BJ (cell line): Measurements from ENCODE around the gene COL12A1. TPM values are rescaled to one million over a fixed set of nuclear protein-coding genes. Genes with fewer than 3 reads are reported as not detected.

Experiments
- CTCF ChIA-PET: fragments of 350-600 bp; formaldehyde crosslinking; extraction: SDS; loops from one replicate; lab custom pipeline; 2021; ENCODE audit warnings: antibody characterized with exemption, inconsistent platforms; lab: Yijun Ruan, JAX
- POLR2A ChIA-PET: fragments of 300-600 bp; sonication (Branson Sonifier 250); formaldehyde crosslinking; extraction: SDS; loops from one replicate; lab custom pipeline; 2021; ENCODE audit warnings: antibody characterized with exemption; lab: Charles Lee
- DNase-seq: peaks from one replicate; pipeline ENCODE4 v3.0.0-alpha.2; 2011; ENCODE audit warnings: low read depth
- H3K27me3 ChIP-seq: 2 replicates; pipeline ENCODE4 v1.6.0; 2011; ENCODE audit warnings: low read length; ENCODE audit not compliant: control insufficient read depth, insufficient read depth
- H3K36me3 ChIP-seq: 2 replicates; pipeline ENCODE4 v1.5.1; 2011; ENCODE audit warnings: low read length; ENCODE audit not compliant: control insufficient read depth, insufficient read depth
- H3K4me3 ChIP-seq: 2 replicates; pipeline ENCODE4 v1.5.1; 2011; ENCODE audit warnings: low read depth, mild to moderate bottlenecking, control low read depth, low read length
- polyA plus RNA-seq: library from polyadenylated mRNA; depleted of rRNA; stranded (reverse); fragments of >200 nt; gene quantifications from 2 replicates; pipeline ENCODE4 v1.2.3, GENCODE V29; 2011
- TF ChIP-seq, protein P1 (sequence below): IDR thresholded peaks from 2 replicates; pipeline ENCODE4 v1.5.1; 2011; ENCODE audit warnings: low read depth, mild to moderate bottlenecking, control low read depth, inconsistent platforms, low read length, moderate library complexity; ENCODE audit not compliant: insufficient read depth

COL12A1 gene
- polyA plus RNA-seq, 1 experiment: 1,308 TPM

DNA sequence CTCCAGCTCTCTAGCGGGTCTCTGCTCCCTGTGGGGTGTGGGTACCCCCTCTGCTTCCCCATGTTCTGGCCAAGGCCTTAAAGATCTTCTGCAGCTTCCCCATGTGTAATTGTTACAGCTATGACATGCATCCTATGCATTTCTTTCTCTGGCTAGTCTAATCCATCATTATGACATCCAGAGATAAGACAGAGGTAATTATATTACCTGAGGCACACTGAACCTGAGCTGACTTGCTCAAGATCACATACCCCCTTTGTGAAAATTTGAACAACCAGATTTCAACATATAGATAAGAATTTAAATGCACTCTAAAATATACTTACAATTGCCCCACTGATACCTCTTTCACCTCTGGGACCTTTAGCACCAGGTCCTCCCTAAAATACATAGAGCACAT lies 102.4 kb downstream of the COL12A1 start:
- no peaks in the 10 kb centered on the region for H3K27me3 ChIP-seq
- DNase-seq: no peak
- CTCF ChIA-PET: interaction anchor here (0.9 kb wide), 1 partner anchor 106 kb away, joined by 3 read pairs; no protein-coding TSS in a partner anchor
- TF ChIP-seq, protein P1, sequence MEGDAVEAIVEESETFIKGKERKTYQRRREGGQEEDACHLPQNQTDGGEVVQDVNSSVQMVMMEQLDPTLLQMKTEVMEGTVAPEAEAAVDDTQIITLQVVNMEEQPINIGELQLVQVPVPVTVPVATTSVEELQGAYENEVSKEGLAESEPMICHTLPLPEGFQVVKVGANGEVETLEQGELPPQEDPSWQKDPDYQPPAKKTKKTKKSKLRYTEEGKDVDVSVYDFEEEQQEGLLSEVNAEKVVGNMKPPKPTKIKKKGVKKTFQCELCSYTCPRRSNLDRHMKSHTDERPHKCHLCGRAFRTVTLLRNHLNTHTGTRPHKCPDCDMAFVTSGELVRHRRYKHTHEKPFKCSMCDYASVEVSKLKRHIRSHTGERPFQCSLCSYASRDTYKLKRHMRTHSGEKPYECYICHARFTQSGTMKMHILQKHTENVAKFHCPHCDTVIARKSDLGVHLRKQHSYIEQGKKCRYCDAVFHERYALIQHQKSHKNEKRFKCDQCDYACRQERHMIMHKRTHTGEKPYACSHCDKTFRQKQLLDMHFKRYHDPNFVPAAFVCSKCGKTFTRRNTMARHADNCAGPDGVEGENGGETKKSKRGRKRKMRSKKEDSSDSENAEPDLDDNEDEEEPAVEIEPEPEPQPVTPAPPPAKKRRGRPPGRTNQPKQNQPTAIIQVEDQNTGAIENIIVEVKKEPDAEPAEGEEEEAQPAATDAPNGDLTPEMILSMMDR: no peak
- H3K36me3 ChIP-seq: peaks cover 15% of the 10 kb centered on the region
- POLR2A ChIA-PET: no interaction called here
- H3K4me3 ChIP-seq: no peak overlapping the region

DNA sequence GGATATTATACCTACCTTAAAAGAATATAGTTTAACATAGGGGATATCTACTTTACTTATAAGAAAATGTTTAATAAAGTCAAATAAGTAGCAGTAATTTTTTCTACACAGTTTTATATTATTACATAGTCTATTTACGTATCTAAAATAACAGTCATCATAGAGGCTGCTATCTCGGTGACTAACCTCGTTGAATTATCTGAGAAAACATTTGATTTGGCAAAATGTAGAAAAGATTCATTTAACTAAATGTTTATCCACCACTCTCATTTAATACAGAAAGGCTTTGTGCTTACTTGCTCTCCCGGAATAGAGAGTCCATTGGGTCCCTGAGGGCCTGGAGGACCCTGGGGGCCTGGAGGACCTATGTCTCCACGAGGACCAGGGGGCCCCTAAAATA lies 103.6 kb downstream of the COL12A1 start:
- DNase-seq: no peak
- CTCF ChIA-PET: interaction anchor here (0.9 kb wide), 1 partner anchor 107 kb away, joined by 3 read pairs; no protein-coding TSS in a partner anchor
- Histone ChIP-seq H3K36me3 (peaks cover 16% of the 10 kb centered on the region), H3K4me3 (no peak overlapping the region), H3K27me3 (no peaks in the 10 kb centered on the region)
- POLR2A ChIA-PET: no interaction called here
- TF ChIP-seq, protein P1: no peak

DNA sequence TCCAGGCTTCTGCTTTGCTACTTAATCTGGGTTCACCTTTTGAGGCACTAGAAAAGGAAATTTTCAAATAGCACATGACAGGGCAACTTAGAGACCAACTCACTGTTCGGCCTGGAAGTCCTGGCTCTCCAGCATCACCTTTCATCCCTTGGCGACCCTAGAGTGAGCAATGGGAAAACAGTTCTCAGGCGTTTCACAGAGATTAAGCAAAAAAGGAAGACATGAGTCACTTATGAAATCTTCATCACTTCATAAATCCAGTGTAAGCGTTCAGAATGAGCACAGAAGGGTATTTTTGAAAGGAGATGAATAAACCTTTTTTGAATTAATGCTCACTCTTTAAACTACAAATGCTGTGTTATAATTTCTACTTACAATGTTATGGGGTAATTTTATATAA lies 104.0 kb downstream of the COL12A1 start:
- peaks cover 16% of the 10 kb centered on the region for H3K36me3 ChIP-seq
- ChIA-PET CTCF (no interaction called here), POLR2A (no interaction called here)
- TF ChIP-seq, protein P1: no peak
- H3K27me3 ChIP-seq: no peaks in the 10 kb centered on the region
- no peak overlapping the region for H3K4me3 ChIP-seq
- DNase-seq: peak; percentile 31

DNA sequence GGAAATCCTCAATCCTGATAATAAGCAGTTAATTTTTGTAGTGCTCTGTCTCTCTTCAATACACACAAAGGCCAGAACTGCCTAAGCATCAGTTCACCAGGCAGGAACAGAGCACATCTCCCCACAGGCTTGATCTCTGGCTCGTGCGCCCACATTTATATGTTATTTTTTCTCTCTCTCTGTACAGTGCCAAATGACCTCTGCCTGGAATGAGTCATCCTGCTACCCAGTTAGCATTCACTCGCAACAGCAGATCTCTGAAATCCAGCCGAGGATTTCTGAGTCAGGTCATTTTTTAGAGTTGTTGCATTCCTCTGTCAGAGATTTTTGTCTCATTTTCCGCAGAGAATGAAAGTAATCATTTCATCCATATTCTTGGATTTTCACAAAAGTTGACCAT lies 107.1 kb downstream of the COL12A1 start:
- no peaks in the 10 kb centered on the region for H3K27me3 ChIP-seq
- no peak overlapping the region for H3K4me3 ChIP-seq
- TF ChIP-seq, protein P1: no peak
- DNase-seq: peak; percentile 86
- peaks cover 14% of the 10 kb centered on the region for H3K36me3 ChIP-seq
- ChIA-PET CTCF (no interaction called here), POLR2A (no interaction called here)

DNA sequence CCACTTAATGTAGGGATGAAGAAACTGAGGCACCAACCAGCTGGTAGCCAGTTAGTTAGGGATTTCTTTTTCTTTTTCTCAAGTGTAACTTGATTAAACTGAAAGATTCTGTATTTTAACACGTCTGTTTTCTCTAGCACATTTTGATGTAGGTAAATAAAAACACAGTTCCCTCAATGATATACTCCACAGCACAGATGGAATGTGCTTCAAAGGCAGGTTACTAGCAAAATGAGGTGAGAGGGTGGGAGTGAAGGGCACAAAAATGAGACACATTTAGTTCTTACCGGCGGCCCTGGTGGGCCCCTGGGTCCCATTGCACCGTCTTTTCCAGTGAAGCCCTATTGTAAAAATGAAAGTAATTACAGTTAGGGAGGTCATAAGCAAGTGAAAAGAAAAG lies 108.9 kb downstream of the COL12A1 start:
- Histone ChIP-seq H3K4me3 (no peak overlapping the region), H3K36me3 (peaks cover 10% of the 10 kb centered on the region), H3K27me3 (no peaks in the 10 kb centered on the region)
- CTCF ChIA-PET: interaction anchor here (1.4 kb wide), 1 partner anchor 17 kb away, joined by 4 read pairs; no protein-coding TSS in a partner anchor
- no peak for DNase-seq
- TF ChIP-seq, protein P1: no peak
- POLR2A ChIA-PET: no interaction called here
